Common myeloid progenitor, CD34-positive (primary cell): ENCODE data around the gene MRPS10.

Experiments
- CTCF ChIA-PET: fragments of 350-600 bp; sonication (Branson Sonifier 250); formaldehyde crosslinking; loops from one replicate; lab custom pipeline; 2021; ENCODE audit warnings: antibody characterized with exemption; lab: Charles Lee
- POLR2A ChIA-PET: fragments of 350-600 bp; sonication (Branson Sonifier 250); formaldehyde crosslinking; loops from one replicate; lab custom pipeline; 2021; ENCODE audit warnings: antibody characterized with exemption; lab: Charles Lee
- DNase-seq, 3 donors: peaks; one replicate each; pipeline versions ENCODE4 v3.0.0 to v3.0.0-alpha.2; 2013
- H3K27ac ChIP-seq, 2 experiments: 1 replicate in 1 of 2; 2 replicates in 1 of 2; pipeline ENCODE4 v1.7.0; 2013; ENCODE audit warnings: inconsistent platforms in 2 of 2, low read length in 2 of 2, mild to moderate bottlenecking in 2 of 2, low read depth in 1 of 2, moderate library complexity in 1 of 2; ENCODE audit not compliant: severe bottlenecking in 2 of 2, insufficient read depth in 1 of 2, poor library complexity in 1 of 2
- H3K27me3 ChIP-seq, 5 experiments: replicated peaks in 2 of 5; 1 replicate in 3 of 5; 2 replicates in 2 of 5; pipeline versions ENCODE4 v1.6.1 to v1.7.0; 2013; ENCODE audit warnings: low read length in 4 of 5, mild to moderate bottlenecking in 2 of 5, moderate library complexity in 2 of 5, inconsistent platforms in 1 of 5; ENCODE audit not compliant: insufficient read depth in 5 of 5, control insufficient read depth in 4 of 5
- H3K36me3 ChIP-seq, 4 experiments: 1 replicate in 2 of 4; 2 replicates in 2 of 4; pipeline versions ENCODE4 v1.6.1 to v1.7.0; 2013; ENCODE audit warnings: low read length in 3 of 4, control low read depth in 1 of 4, mild to moderate bottlenecking in 1 of 4; ENCODE audit not compliant: control insufficient read depth in 4 of 4, insufficient read depth in 4 of 4
- H3K4me1 ChIP-seq, 4 experiments: 1 replicate in 3 of 4; 2 replicates in 1 of 4; pipeline versions ENCODE4 v1.6.1 to v1.7.1; 2013; ENCODE audit warnings: low read length in 3 of 4, mild to moderate bottlenecking in 3 of 4, control low read depth in 1 of 4, inconsistent platforms in 1 of 4, moderate library complexity in 1 of 4; ENCODE audit not compliant: control insufficient read depth in 4 of 4, insufficient read depth in 4 of 4; ENCODE audit errors: control extremely low read depth in 1 of 4
- H3K4me3 ChIP-seq, 7 experiments: 1 replicate in 4 of 7; 2 replicates in 3 of 7; pipeline versions ENCODE4 v1.5.1 to v1.7.0; 2013; ENCODE audit warnings: mild to moderate bottlenecking in 7 of 7, low read length in 6 of 7, moderate library complexity in 6 of 7, inconsistent platforms in 2 of 7, low read depth in 2 of 7, control low read depth in 1 of 7; ENCODE audit not compliant: insufficient read depth in 4 of 7, control insufficient read depth in 1 of 7; ENCODE audit errors: extremely low read depth in 1 of 7
- H3K9me3 ChIP-seq, 5 experiments: 1 replicate in 4 of 5; 2 replicates in 1 of 5; pipeline versions ENCODE4 v1.6.1 to v1.7.1; 2013; ENCODE audit warnings: low read length in 4 of 5, mild to moderate bottlenecking in 2 of 5, inconsistent platforms in 1 of 5, low read depth in 1 of 5, moderate library complexity in 1 of 5; ENCODE audit not compliant: control insufficient read depth in 4 of 5, insufficient read depth in 2 of 5; ENCODE audit errors: control extremely low read depth in 1 of 5
- WGBS: methylation state at CpG from one replicate; pipeline ENCODE4 v1.1.5; 2013; ENCODE audit not compliant: insufficient coverage; 5-methylcytosine and 5-hydroxymethylcytosine counted together

The MRPS10 gene

GRCh38 chr6:42182101-42182500 lies 35.6 kb downstream of the MRPS10 start:
- Histone ChIP-seq H3K4me1 (peaks cover 0 to 9% (median 6%) of the 10 kb centered on the region in 4 experiments), H3K36me3 (no peaks in the 10 kb centered on the region), H3K27me3 (peaks cover 0 to 5% (median 0%) of the 10 kb centered on the region in 5 experiments), H3K4me3 (no peak overlapping the region), H3K27ac (no peak overlapping the region), H3K9me3 (no peaks in the 10 kb centered on the region)
- 93% methylated on average over 3 of the region's 5 CpGs for WGBS
- DNase-seq, result no peak
- ChIA-PET POLR2A (no interaction called here), CTCF (interaction anchor here (0.6 to 1.2 kb wide), 2 partner anchors 45 to 366 kb away, joined by 3 read pairs; no protein-coding TSS in a partner anchor)

- H3K36me3 ChIP-seq, result no peaks in the 10 kb centered on the region
- DNase-seq, result no peak
- H3K4me3 ChIP-seq, result no peak overlapping the region
- peaks cover 0 to 5% (median 0%) of the 10 kb centered on the region in 5 experiments for H3K27me3 ChIP-seq
- WGBS, result 88% methylated on average over 3 of the region's 3 CpGs
- no peaks in the 10 kb centered on the region for H3K9me3 ChIP-seq
- ChIA-PET CTCF (interaction anchor here (0.6 to 1.3 kb wide), 2 partner anchors 44 to 75 kb away, joined by 3 read pairs; no protein-coding TSS in a partner anchor), POLR2A (no interaction called here)
- H3K4me1 ChIP-seq, result peaks cover 0 to 9% (median 6%) of the 10 kb centered on the region in 4 experiments
- H3K27ac ChIP-seq, result no peak overlapping the region
Measured at GRCh38 chr6:42179945-42180313, 37.7 kb downstream of the MRPS10 start.

- Histone ChIP-seq H3K27me3 (peaks cover 0 to 5% (median 0%) of the 10 kb centered on the region in 5 experiments), H3K4me1 (peaks cover 0 to 9% (median 6%) of the 10 kb centered on the region in 4 experiments), H3K4me3 (no peak overlapping the region), H3K36me3 (no peaks in the 10 kb centered on the region), H3K9me3 (no peaks in the 10 kb centered on the region), H3K27ac (no peak overlapping the region)
- POLR2A ChIA-PET, result no interaction called here
- WGBS, result 96% methylated on average over 15 of the region's 20 CpGs
- no peak for DNase-seq
- CTCF ChIA-PET, result interaction anchor here (0.6 to 1.6 kb wide), 3 partner anchors 10 to 75 kb away, joined by 3 to 4 read pairs (median 3); no protein-coding TSS in a partner anchor
Measured at GRCh38 chr6:42179261-42179944, 38.3 kb downstream of the MRPS10 start.

- Histone ChIP-seq H3K4me3 (peak overlapping the region in 4 of 7 experiments; percentile 17 to 51 (median 47)), H3K27me3 (peaks cover 0 to 5% (median 0%) of the 10 kb centered on the region in 5 experiments), H3K27ac (no peak overlapping the region), H3K4me1 (peaks cover 0 to 9% (median 6%) of the 10 kb centered on the region in 4 experiments), H3K36me3 (no peaks in the 10 kb centered on the region), H3K9me3 (no peaks in the 10 kb centered on the region)
- ChIA-PET CTCF (interaction anchor here (0.6 to 2.7 kb wide), 6 partner anchors 8 to 75 kb away, joined by 3 to 8 read pairs (median 4); no protein-coding TSS in a partner anchor), POLR2A (no interaction called here)
- 25% methylated on average over 21 of the region's 27 CpGs for WGBS
- DNase-seq, result peak; percentile 10 to 42 (median 41)
Measured at GRCh38 chr6:42177514-42178364, 39.9 kb downstream of the MRPS10 start.

GRCh38 chr6:42176981-42177380 lies 40.7 kb downstream of the MRPS10 start:
- Histone ChIP-seq H3K27ac (no peak overlapping the region), H3K9me3 (no peaks in the 10 kb centered on the region), H3K36me3 (no peaks in the 10 kb centered on the region), H3K27me3 (peaks cover 0 to 5% (median 0%) of the 10 kb centered on the region in 5 experiments), H3K4me1 (peaks cover 0 to 9% (median 6%) of the 10 kb centered on the region in 4 experiments), H3K4me3 (no peak overlapping the region)
- no peak for DNase-seq
- POLR2A ChIA-PET, result no interaction called here
- CTCF ChIA-PET, result interaction anchor here (0.6 to 2.7 kb wide), 3 partner anchors 13 to 66 kb away, joined by 3 to 8 read pairs (median 4); no protein-coding TSS in a partner anchor

GRCh38 chr6:42175860-42176259 lies 41.8 kb downstream of the MRPS10 start:
- H3K27me3 ChIP-seq, result peaks cover 0 to 5% (median 0%) of the 10 kb centered on the region in 5 experiments
- no peaks in the 10 kb centered on the region for H3K36me3 ChIP-seq
- DNase-seq, result peak in 1 of 3 donors; percentile 8
- no peaks in the 10 kb centered on the region for H3K9me3 ChIP-seq
- H3K4me3 ChIP-seq, result no peak overlapping the region
- H3K27ac ChIP-seq, result no peak overlapping the region
- POLR2A ChIA-PET, result no interaction called here
- peaks cover 0 to 9% (median 6%) of the 10 kb centered on the region in 4 experiments for H3K4me1 ChIP-seq
- CTCF ChIA-PET, result interaction anchor here (0.5 to 2.7 kb wide), 2 partner anchors 12 to 16 kb away, joined by 3 to 8 read pairs; no protein-coding TSS in a partner anchor
- WGBS, result 87% methylated on average over 3 of the region's 5 CpGs
